ENCODE measurements around the gene TANC1. TPM values are rescaled to one million over a fixed set of nuclear protein-coding genes. Genes with fewer than 3 reads are reported as not detected.

Gene TANC1
- total and polyA plus RNA-seq, 2 of the 4 experiments (the other 2 are of a cell fraction): 10.2 to 12.9 TPM

DNA sequence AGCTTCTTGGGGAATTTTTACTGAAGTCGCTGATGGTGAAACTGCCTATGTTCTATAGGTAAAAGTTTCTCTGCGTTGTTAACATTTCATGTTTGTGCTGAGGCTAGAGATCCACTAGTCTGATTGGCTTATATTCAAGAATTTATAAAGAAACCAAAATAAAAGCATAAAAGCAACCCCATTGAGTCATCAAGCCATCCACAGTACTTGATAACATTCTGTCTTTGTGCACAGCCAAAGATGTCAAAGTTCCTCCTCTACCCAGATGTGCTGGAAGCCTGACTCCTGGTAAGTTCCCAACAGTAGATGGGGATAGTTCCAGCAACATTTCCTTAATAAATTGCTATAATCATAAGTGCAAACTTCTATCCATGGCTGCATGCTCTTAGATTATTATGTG, 107.8 kb downstream of the TANC1 start:
- Histone ChIP-seq H3K36me3 (ENCODE audit: control insufficient read depth, insufficient read depth, low read length) (no peaks in the 10 kb centered on the region), H4K8ac (ENCODE audit: low read depth in 2 of 2, low read length in 2 of 2) (no peak overlapping the region), H4K5ac (ENCODE audit: low read depth, low read length) (no peak overlapping the region), H3K27me3 (ENCODE audit: control insufficient read depth, insufficient read depth, low read length) (no peaks in the 10 kb centered on the region), H3K56ac (ENCODE audit: extremely low read depth, insufficient read depth, low read length) (no peak overlapping the region), H3K18ac (ENCODE audit: low read depth, low read length) (no peak overlapping the region), H2BK120ac (ENCODE audit: low read depth, low read length) (no peak overlapping the region), H3K23ac (ENCODE audit: low read depth, low read length) (no peak overlapping the region), H2BK5ac (ENCODE audit: low read depth, low read length, poor library complexity, severe bottlenecking) (peak overlapping the region; percentile 28), H2BK15ac (ENCODE audit: low read depth, low read length) (no peak overlapping the region), H3K4me2 (ENCODE audit: low read depth, low read length) (peak overlapping the region; percentile 39; the same call in 1 of the 2 replicates), H3K4me3 (ENCODE audit: insufficient read depth, low read depth, low read length) (no peak overlapping the region), H2AFZ (replicated peaks; ENCODE audit: low read length, poor library complexity) (no peak overlapping the region), H4K20me1 (ENCODE audit: insufficient read depth, low read length) (no peaks in the 10 kb centered on the region), H4K91ac (ENCODE audit: insufficient read depth, low read depth, low read length) (no peak overlapping the region), H2AK9ac (replicated peaks; ENCODE audit: low read depth, low read length, poor library complexity) (no peak overlapping the region), H3K14ac (replicated peaks; ENCODE audit: low read depth, low read length) (no peak overlapping the region), H3K9me1 (ENCODE audit: insufficient read depth, low read length) (peaks cover 15% of the 10 kb centered on the region), H3K4me1 (ENCODE audit: control insufficient read depth, insufficient read depth, low read length) (peaks cover 20% of the 10 kb centered on the region), H3K27ac (ENCODE audit: insufficient read depth, low read length) (no peak overlapping the region), H3K9ac (ENCODE audit: low read depth, low read length) (no peak overlapping the region), H3K4ac (ENCODE audit: low read depth, low read length) (no peak overlapping the region), H3K79me1 (ENCODE audit: low read depth in 1 of 2, low read length in 2 of 2) (peaks cover 19 to 42% of the 10 kb centered on the region in 2 experiments), H2BK20ac (ENCODE audit: low read depth, low read length) (no peak overlapping the region), H2AK5ac (ENCODE audit: low read depth, low read length) (no peak overlapping the region), H3K9me3 (ENCODE audit: control insufficient read depth, insufficient read depth, low read length) (no peaks in the 10 kb centered on the region)
- no TSS peak for BruUV-seq (replicated peaks)
- CTCF ChIA-PET: no interaction called here
- DNase-seq (peak; percentile 93), ATAC-seq (ENCODE audit: low read depth) (peak; percentile 77)
- intact Hi-C loops (cut with micrococcal nuclease): no loop called here
- POLR2A ChIA-PET (ENCODE audit: unreplicated experiment): no interaction called here
- in situ Hi-C loops (cut with MboI; ENCODE audit: low sequenced_read_pairs): no loop called here
- dilution Hi-C loops (cut with HindIII; ENCODE audit: low sequenced_read_pairs, unreplicated experiment): no loop called here
- no CpG with 5 or more reads among the region's 2 CpGs for WGBS, 2 experiments (ENCODE audit: extremely low coverage in 2 of 2, insufficient read length in 1 of 2)
- TF ChIP-seq, protein P1, sequence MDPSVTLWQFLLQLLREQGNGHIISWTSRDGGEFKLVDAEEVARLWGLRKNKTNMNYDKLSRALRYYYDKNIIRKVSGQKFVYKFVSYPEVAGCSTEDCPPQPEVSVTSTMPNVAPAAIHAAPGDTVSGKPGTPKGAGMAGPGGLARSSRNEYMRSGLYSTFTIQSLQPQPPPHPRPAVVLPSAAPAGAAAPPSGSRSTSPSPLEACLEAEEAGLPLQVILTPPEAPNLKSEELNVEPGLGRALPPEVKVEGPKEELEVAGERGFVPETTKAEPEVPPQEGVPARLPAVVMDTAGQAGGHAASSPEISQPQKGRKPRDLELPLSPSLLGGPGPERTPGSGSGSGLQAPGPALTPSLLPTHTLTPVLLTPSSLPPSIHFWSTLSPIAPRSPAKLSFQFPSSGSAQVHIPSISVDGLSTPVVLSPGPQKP (IDR thresholded peaks at IDR 0.05; ENCODE audit: borderline replicate concordance, low read depth, low read length): no peak
- TF ChIP-seq MAFK (IDR thresholded peaks at IDR 0.05; ENCODE audit: low read depth, low read length): peak; percentile 16; the same call in 1 of the 2 replicates
- TF ChIP-seq, protein P2, sequence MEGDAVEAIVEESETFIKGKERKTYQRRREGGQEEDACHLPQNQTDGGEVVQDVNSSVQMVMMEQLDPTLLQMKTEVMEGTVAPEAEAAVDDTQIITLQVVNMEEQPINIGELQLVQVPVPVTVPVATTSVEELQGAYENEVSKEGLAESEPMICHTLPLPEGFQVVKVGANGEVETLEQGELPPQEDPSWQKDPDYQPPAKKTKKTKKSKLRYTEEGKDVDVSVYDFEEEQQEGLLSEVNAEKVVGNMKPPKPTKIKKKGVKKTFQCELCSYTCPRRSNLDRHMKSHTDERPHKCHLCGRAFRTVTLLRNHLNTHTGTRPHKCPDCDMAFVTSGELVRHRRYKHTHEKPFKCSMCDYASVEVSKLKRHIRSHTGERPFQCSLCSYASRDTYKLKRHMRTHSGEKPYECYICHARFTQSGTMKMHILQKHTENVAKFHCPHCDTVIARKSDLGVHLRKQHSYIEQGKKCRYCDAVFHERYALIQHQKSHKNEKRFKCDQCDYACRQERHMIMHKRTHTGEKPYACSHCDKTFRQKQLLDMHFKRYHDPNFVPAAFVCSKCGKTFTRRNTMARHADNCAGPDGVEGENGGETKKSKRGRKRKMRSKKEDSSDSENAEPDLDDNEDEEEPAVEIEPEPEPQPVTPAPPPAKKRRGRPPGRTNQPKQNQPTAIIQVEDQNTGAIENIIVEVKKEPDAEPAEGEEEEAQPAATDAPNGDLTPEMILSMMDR (conservative IDR thresholded peaks at IDR 0.05; ENCODE audit: low read depth, low read length): 0 out of 2 replicates have a peak, but pooled peaks have one; percentile 9
- TF ChIP-seq FOS (IDR thresholded peaks at IDR 0.05; ENCODE audit: low read depth, low read length): peak; percentile 34; the same call in 1 of the 2 replicates

Measured in IMR-90 (cell line).